GM19455 (cell line): ENCODE results near the gene AQP7.
"Not testable (repeated sequence)": the region's sequence is repeated elsewhere in the genome, so short reads cannot be mapped to it uniquely, and the experiment has no call there.

Source experiments
- ATAC-seq: cut with Tn5 transposase; IDR thresholded peaks from one replicate; pipeline ENCODE4 v1.9.1; 2021; ENCODE audit not compliant: unreplicated experiment

AQP7 gene

DNA sequence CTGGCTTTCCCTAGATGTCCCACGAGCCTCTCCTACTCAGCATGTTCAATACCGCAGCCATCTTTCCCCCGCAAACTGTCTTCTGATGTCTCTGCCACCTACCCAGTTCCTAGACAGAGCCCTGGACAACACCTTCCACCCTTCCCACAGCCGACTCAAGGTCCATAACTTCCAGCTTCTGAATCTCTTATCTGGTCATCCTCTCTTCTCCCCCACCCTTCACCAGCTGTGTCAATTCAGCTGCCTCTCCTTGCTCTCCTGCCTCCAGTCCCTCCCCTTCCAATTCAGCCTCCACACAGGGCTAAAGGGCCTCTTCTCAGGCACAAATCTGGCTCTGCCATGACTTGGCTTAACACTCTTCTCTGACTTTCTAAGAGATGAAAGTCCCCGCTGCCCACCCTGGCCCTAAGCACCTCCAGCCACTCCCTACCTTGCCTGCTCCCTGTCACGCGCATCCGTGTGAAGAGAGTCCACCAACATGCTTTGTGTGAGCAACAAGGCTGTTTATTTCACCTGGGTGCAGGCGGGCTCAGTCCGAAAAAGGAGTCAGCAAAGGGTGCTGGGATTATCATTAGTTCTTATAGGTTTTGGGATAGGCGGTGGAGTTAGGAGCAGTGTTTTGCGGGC, 25.2 kb downstream of the AQP7 start:
- no peak for ATAC-seq

DNA sequence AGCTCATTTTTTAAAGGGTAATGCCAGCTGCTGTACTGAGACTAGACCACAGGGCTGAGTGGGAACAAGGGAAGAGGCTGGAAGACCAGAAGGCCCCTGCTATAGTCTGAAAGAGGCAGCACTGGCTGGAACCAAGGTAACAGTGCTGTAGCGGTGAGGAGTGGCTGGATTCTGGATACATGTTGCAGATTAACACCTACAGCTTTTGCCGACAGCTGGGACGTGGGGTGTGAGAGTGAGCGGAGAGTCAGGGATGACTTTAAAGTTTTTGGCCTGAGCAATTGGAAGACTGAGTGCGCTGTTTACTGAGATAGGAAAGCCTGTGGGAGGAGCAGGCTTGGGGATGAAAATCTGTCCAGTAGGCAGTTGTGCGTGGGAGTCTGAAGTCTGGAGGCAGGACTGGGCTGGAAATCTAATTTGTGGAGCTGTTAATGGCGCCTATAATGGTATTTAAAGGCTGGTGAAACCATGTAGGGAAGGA, 26.5 kb downstream of the AQP7 start:
- no peak for ATAC-seq

DNA sequence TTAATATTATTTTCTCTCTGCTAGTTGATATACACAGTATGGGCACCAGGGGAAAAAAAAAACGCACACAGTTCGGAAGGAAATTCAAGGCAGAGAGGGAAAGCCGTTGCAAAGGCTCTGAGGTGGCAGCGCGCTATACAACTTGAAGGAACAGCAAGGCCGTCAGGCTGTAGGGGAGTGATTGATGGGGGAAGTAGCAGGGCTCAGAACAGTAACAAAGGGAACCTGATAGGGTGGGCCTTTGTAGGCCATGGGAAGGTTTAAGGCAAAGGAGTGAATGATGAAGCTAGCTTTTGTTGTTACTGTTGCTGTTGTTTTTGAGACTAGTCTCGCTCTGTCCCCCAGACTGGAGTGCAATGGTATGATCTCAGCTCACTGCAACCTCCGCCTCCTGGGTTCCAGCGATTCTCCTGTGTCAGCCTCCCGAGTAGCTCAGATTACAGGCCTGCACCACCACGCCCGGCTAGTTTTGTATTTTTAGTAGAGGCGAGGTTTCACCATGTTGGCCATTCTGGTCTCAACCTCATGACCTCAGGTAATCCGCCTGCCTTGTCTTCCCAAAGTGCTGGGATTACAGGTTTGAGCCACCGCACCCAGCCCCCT, 27.0 kb downstream of the AQP7 start:
- ATAC-seq = no peak

DNA sequence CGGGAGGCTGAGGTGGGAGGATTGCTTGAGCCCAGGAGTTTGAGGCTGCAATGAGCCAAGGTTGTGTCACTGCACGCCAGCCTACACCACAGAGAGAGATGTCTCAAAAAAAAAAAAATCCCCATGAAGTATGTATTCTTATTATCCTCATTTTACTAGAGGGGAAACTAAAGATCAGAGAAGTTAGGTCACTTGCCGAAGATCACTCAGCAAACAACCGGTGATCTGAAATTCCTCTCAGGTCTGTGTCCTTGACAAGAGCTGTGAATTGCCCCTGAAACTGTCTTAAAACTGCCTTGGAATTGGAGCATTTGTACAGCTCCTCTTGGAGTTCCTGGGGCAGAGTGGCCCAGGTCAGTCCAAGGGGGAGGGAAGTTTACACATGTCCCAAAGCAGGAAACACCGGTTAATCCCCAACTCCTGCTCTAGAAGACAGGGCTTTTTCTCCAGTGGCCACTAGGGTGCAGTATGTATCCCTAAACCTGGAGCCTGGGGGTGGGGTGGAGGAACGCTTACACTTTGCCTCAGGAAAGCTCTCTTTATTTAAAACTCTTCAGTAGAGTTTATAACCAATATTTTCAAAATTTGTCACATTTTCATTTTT, 27.6 kb downstream of the AQP7 start:
- ATAC-seq = no peak

DNA sequence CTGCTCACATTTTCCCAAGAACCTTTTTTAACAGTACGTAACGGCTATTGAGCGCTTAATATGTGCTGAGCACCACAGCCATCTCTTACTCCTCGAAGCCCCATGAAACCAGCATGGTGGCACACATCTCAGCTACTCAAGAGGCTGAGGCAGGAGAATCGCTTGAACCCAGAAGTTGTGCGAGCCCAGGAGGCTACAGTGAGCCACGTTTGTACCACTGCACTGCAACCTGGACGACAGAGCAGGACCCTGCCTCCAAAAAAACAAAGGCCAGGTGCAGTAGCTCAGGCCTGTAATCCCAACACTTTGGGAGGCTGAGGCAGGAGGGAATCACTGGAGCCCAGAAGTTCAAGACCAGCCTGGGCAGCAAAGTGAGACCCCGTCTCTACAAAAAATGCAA, 28.2 kb downstream of the AQP7 start:
- ATAC-seq = no peak

DNA sequence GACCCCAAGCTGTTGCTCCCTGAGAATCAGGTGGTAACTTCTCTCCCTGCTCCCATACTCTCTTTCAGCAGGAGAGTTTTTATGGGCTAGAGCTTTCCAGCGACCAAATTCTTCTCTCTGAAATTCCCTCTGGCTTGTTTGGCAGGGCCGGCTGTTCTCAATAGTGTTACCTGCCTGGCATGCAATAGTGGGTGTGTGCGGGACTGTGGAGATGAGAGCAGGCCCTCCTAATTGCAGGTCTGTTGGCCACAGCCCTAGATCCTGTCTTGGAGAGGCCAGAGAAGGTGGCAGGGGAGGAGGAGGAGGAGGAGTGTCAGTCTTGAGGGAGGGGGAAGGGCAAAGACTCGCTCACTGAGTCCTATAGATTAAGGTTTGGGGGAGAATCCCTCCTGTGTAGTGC, 29.5 kb downstream of the AQP7 start:
- ATAC-seq = no peak

DNA sequence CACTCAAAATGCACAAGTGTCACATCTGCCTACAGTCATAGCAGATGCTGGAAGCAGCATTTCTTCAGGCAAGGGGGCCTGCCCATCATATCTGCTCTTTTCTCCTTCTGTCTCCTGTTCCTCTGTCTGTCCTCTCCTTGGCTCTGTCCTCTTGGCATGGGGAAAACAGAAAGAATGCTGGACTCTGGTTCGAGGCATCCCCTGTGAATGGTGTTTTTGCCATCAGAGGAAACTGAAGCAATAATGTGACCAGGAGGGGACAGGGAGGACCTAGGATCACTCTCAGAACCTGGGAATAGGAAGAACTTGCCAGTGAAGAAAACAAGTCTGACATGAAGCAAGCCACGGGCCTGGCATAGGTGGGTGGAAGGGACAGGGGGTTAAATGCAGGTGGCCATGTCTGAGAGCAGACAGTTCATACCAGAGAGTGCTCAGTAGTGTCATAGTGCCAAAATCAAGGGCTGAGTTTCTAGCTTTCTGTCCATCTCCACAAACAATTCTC, 35.3 kb downstream of the AQP7 start:
- no peak for ATAC-seq

DNA sequence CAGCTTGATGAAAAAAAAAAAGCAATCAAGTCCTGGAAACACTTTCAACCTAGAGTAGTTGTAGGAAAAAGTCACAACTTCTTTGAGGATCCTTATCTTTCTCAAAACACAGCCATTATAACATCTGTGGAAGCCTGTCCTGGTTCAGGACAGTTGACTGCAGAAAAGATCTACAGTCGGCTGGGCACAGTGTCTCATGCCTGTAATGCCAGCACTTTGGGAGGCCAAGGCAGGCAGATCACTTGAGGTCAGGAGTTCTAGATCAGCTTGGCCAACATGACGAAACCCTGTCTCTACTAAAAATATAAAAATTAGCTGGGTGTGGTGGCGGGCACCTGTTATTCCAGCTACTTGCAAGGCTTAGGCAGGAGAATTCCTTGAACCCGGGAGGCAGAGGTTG, 37.6 kb downstream of the AQP7 start:
- ATAC-seq = not testable (repeated sequence)

DNA sequence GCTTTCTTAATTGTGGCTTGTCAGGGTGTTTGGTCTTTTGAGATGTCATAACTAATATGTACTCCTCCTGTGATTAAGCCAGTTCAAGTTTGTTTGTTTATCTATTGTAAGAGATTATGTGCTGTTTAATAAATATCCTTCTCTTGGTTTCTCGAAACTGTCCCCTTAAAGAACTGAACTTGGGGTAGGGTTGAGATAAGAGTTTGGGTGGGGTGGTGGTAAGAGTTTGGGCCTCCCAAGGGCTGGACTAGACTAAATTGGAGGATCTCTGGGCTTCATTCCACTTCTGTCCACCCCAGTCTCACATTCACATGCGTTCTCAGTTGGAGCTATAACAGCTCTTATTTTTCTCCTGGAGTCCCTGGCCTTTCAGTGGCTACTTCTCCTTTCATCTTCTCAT, 38.2 kb downstream of the AQP7 start:
- ATAC-seq = no peak

DNA sequence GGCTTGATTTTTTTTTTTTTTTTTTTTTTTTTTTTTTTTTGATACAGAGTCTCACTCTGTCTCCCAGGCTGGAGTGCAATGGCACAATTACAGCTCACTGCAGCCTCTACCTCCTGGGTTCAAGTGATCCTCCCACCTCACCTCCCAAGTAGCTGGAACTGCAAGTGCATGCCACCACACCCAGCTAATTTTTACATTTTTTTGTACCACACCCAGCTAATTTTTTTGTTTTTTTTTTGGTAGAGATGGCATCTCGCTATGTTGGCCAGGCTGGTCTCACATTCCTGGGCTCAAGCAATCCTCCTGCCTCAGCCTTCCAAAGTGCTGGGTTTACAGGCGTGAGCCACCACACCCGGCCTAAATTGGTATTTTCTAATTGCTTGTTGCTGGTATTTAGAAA, 43.7 kb downstream of the AQP7 start:
- not testable (repeated sequence) for ATAC-seq

DNA sequence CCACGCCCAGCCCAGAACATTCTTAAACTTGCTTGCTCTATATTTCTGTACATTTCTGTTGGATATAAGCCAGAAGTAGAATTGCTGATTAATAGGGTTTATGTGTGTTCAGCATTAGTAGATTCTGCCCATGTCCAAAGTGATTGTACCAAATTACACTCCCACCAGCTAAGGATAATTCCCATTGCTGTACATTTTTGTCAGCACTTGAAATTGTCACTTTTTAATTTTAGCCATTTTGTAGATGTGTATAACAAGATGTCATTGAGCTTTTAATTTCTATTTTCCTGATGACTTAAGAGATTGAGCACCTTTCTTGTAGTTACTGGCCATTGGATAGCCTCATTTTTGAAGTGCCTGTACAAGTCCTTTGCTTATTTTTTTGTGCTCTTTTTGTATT, 46.4 kb downstream of the AQP7 start:
- no peak for ATAC-seq

DNA sequence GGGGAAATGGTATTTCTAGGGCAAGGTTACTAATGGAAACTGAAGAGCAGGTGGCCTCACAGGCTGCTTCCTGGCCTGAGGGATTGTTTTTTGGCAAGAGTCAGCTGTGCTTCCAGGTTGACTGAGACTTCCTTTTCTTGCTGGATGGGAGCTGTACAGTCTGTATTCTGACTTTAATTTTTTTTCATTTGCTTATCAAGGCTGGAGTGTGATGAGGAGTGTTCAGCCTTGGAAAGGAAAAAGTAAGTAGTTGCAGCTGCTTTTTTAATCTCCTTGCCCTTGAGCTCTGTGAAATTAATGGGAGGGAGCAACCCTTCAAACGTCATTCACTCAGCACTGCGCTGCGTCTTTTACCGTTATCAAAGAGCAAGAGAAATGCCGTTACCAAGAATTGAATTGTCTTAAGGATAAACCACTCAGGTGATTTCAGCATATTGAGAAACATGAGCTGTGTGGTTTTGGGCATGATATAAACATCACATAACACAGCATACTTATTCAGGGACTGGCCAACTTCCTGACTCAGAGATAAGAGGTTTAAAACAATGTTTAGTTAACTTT, 47.6 kb downstream of the AQP7 start:
- no peak for ATAC-seq

DNA sequence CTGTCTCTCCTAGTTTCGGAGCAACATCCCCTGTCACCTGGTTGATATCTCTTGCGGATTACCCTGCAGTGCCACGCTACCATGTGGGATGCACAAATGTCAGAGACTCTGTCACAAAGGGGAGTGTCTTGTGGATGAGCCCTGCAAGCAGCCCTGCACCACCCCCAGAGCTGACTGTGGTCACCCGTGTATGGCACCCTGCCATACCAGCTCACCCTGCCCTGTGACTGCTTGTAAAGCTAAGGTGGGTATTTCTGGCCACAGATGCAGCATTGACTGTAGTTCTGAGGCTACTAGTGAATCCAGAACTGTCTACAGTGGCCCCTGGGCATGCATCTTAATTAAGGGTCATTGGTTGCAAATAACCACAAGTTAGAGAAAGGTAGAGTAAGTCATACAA, 50.8 kb downstream of the AQP7 start:
- no peak for ATAC-seq

DNA sequence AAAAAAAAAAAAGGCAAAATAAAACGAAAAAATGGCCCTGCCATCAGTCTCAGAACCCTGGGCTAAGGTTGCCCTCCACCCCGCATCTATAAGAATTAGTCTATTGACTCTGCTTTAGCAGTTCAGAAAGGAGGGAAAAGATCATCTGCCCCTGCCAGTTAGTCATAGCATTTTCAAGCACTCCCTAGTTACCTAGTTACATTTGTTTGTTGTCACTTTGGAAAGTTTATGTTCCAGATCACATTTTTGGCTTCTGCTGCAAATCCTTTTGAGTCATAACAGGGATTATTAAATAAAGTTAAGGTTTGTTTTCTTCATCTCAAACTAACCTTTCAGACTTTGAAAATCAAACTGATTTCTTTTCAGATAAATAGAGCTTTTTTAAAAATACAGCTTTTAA, 52.1 kb downstream of the AQP7 start:
- no peak for ATAC-seq

DNA sequence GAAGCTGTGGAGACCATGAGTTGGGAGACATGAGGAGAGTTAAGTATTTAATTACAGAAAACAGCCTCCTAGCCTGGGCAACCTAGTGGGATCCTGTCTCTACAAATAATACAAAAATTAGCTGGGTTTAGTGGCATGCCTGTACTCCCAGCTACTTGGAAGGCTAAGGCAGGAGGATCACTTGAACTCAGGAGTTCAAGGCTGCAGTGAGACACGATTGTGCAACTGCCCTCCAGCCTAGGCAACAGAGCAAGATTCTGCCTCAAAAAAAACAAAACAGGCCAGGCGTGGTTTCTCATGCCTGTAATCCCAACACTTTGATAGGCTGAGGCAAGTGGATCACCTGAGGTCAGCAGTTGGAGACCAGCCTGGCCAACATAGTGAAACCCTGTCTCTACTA, 52.6 kb downstream of the AQP7 start:
- no peak for ATAC-seq

DNA sequence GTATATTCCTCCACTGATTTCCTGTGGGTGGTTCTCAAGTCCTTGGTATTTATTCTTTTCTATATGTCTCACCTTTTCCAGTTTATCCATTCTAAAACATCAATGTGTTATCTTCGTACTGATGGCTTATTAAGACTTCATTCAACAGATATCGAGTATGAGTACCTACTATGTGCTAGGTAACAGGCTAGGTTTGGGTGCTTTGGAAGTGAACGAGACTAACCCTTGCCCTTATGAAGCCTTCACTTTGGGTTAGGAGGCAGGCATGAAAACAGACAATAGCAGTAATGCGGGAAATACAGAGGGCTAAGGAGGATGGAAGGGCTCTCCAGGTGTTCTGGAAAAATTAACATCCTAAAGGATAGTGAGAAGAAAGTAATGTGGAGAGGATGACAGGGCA, 53.4 kb downstream of the AQP7 start:
- no peak for ATAC-seq

DNA sequence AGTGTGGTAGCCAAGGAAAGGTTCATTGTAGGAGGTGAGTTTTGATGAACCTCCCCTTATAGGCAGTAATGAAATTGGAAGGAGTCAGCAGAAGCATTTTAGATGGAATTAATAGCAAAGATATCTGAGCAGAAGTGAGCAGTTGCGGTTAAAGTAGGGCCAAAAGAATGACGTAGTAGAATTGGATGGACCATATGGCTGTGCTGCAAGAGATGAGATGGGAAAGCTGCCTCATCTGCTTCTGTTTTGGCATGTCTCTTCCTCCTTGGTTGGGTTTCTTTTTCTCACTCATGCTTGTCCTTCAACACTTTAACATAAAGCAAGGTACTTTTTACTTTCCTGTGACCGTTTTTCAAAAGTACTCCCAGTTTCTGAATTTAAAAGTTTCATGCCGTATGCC, 55.8 kb downstream of the AQP7 start:
- ATAC-seq = no peak

DNA sequence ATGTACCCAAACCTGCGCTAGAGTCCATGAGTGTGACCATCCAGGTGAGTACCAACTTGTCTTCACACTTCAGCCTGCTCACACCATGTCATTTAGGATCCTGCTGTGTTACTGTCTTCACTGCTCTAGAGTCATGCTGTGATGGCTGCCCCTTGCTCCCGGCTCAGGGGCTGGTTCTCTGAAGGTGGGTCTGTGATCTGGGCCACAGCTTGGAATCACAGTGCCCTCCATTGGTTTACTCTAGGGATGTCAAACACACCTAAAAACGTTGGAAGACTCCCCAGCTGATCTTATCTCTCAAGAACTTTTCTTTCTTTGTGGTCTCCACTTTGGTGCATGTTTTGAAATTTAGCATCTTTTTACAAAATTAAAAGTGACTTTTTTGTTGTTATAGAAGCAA, 58.2 kb downstream of the AQP7 start:
- ATAC-seq = no peak

DNA sequence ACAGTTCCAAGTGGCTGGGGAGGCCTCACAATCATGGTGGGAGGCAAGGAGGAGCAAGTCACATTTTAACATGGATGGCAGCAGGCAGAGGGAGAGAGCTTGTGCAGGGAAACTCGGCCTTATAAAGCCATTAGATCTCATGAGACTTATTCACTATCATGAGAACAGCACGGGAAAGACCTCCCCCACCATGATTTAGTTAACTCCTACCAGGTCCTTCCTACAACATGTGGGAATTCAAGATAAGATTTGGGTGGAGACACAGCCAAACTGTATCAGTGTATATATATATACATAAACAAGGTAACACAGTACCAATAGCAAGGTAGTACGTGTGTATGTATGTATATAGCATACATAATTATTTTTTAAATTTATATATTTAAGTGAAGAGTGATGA, 61.2 kb downstream of the AQP7 start:
- no peak for ATAC-seq

DNA sequence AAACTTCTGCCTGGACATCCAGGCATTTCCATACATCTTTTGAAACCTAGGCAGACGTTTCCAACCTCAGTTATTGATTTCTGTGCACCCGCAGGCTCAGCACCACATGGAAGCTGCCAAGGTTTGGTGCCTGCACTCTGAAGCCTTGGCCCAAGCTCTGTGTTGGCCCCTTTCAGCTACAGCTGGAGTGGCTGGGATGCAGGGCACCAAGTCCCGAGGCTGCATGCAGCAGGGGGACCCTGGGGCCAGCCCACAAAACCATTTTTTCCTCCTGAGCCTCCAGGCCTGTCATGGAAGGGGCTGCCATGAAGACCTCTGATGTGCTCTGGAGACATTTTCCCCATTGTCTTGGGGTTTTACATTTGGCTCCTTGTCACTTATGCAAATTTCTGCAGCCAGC, 62.2 kb downstream of the AQP7 start:
- no peak for ATAC-seq
